Neutrophil (primary cell): ENCODE results near the gene SUCLG1.

ENCODE experiments used
- H3K27ac ChIP-seq: fragments of 200-600 bp; sonication (generic); 2 replicates; pipeline ENCODE4 v1.5.1; 2016; ENCODE audit warnings: mild to moderate bottlenecking, moderate library complexity
- H3K27me3 ChIP-seq: fragments of 200-600 bp; sonication (generic); 2 replicates; pipeline ENCODE4 v1.6.0; 2016; ENCODE audit warnings: mild to moderate bottlenecking
- H3K36me3 ChIP-seq: fragments of 200-600 bp; sonication (generic); 2 replicates; pipeline ENCODE4 v1.5.1; 2017
- H3K4me1 ChIP-seq, 2 experiments: fragments of 200-600 bp in 1 of 2; sonication (generic) in 1 of 2; 1 replicate in 1 of 2; 2 replicates in 1 of 2; pipeline versions ENCODE4 v1.5.1 to v1.6.1; 2013 to 2016; ENCODE audit warnings: low read depth in 1 of 2, low read length in 1 of 2, mild to moderate bottlenecking in 1 of 2, moderate library complexity in 1 of 2; ENCODE audit not compliant: control insufficient read depth in 1 of 2, insufficient read depth in 1 of 2
- H3K4me3 ChIP-seq, 2 experiments: fragments of 200-600 bp in 1 of 2; sonication (generic) in 1 of 2; 1 replicate in 1 of 2; 2 replicates in 1 of 2; pipeline ENCODE4 v1.5.1; 2013 to 2016; ENCODE audit warnings: low read depth in 1 of 2, low read length in 1 of 2, mild to moderate bottlenecking in 1 of 2, moderate library complexity in 1 of 2
- H3K9me3 ChIP-seq: fragments of 200-600 bp; sonication (generic); 2 replicates; pipeline ENCODE4 v1.5.1; 2016
- CTCF ChIP-seq: fragments of 200-600 bp; sonication (generic); IDR thresholded peaks from 2 replicates; pipeline ENCODE4 v1.5.1; 2016; ENCODE audit warnings: antibody characterized with exemption

Gene SUCLG1

DNA sequence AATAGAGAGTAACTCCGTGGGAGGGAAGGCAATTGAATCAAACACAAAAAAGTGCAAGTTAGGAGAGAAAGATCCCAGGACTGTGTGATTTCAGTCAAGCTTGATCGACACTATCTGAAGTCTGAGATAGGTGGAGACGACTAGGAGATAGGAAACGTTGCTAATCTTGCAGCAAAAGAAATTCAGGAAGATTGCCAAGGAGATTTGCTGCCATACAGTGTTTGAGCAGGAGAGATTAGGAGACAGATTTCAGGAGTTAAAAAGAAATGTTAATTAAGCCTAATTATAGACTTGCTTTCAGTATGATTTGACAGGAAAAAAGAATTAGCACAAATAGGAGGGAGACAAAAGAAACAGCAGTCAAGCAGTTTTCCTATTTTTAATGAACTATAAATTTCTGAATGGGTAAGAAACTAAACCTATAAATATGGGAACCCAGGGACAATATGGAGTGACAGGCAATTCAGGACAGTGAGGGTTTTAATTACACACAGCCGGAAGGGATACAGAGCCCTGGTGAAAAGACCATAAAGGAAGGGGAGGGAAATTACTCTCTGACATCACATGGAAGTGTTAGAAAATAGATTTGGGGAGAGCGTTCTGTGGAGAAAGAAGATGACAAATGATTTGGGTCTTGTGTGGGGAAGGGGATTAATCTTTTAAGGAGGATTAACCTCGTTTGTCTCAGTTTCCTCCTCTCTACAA lies 72.6 kb downstream of the SUCLG1 start:
- no peak overlapping the region for H3K4me3 ChIP-seq
- no peak overlapping the region for H3K27ac ChIP-seq
- H3K4me1 ChIP-seq, result no peaks in the 10 kb centered on the region
- no peak for TF ChIP-seq CTCF
- H3K9me3 ChIP-seq, result no peaks in the 10 kb centered on the region
- H3K27me3 ChIP-seq, result peaks cover 18% of the 10 kb centered on the region
- no peaks in the 10 kb centered on the region for H3K36me3 ChIP-seq

DNA sequence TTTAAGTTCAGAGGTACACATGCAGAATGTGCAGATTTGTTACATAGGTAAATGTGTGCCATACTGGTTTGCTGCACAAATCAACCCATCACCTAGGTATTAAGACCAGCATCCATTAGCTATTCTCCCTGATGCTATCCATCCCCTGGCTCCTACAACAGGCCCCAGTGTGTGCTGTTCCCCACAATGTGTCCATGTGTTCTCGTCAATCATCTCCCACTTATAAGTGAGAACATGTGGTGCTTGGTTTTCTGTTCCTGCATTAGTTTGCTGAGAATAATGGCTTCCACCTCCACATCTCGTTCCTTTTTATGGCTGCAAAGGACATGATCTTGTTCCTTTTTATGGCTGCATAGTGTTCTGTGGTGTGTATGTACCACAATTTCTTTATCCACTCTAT lies 75.8 kb downstream of the SUCLG1 start:
- Histone ChIP-seq H3K4me1 (no peaks in the 10 kb centered on the region), H3K27ac (no peak overlapping the region), H3K4me3 (no peak overlapping the region), H3K9me3 (no peaks in the 10 kb centered on the region), H3K27me3 (peaks cover 18% of the 10 kb centered on the region), H3K36me3 (no peaks in the 10 kb centered on the region)
- TF ChIP-seq CTCF, result no peak

- Histone ChIP-seq H3K27me3 (peaks cover 4% of the 10 kb centered on the region), H3K9me3 (no peaks in the 10 kb centered on the region), H3K4me1 (no peaks in the 10 kb centered on the region), H3K36me3 (no peaks in the 10 kb centered on the region), H3K4me3 (no peak overlapping the region), H3K27ac (no peak overlapping the region)
- TF ChIP-seq CTCF, result no peak
These were observed 78.2 kb downstream of the SUCLG1 start for GRCh38 chr2:84380875-84381274.

DNA sequence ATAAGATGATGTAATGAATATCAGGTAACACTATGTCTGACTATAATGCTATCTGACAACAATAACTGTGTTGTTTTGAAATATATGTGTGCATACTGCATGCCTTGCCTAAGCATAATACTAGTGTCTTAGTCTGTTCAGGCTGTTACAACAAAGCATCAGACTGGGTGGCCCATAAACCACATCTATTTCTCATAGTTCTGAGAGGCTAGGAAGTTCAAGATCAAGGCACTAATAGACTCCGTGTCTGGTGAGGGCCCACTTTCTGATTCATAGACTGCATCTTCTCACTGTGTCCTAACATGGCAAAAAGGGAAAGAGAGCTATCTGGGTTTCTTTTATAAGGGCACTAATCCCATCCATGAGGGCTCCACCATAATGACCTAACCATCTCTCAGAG lies 80.1 kb downstream of the SUCLG1 start:
- Histone ChIP-seq H3K27me3 (no peaks in the 10 kb centered on the region), H3K36me3 (no peaks in the 10 kb centered on the region), H3K9me3 (no peaks in the 10 kb centered on the region), H3K4me3 (no peak overlapping the region), H3K4me1 (no peaks in the 10 kb centered on the region), H3K27ac (no peak overlapping the region)
- TF ChIP-seq CTCF, result no peak

- Histone ChIP-seq H3K4me3 (no peak overlapping the region), H3K27ac (no peak overlapping the region), H3K9me3 (no peaks in the 10 kb centered on the region), H3K36me3 (no peaks in the 10 kb centered on the region), H3K4me1 (no peaks in the 10 kb centered on the region), H3K27me3 (no peaks in the 10 kb centered on the region)
- no peak for TF ChIP-seq CTCF
These were observed 84.1 kb downstream of the SUCLG1 start for GRCh38 chr2:84375020-84375419.
